D721Med (cell line): ENCODE results near the gene TLX2.

ENCODE experiments used
- DNase-seq: peaks from one replicate; pipeline ENCODE4 v3.0.0; 2011; ENCODE audit warnings: low spot score; ENCODE audit not compliant: insufficient read length
- FAIRE-seq: peaks from 2 replicates; lab custom pipeline; 2011; peaks lifted over from hg19 to GRCh38; lab: Jason Lieb, UNC
- TF ChIP-seq, protein P1 (sequence below): IDR thresholded peaks from 2 replicates; pipeline ENCODE4 v1.5.1; 2012; ENCODE audit warnings: mild to moderate bottlenecking, control low read depth; ENCODE audit not compliant: insufficient read depth; ENCODE audit errors: missing control alignments

The TLX2 gene

DNA sequence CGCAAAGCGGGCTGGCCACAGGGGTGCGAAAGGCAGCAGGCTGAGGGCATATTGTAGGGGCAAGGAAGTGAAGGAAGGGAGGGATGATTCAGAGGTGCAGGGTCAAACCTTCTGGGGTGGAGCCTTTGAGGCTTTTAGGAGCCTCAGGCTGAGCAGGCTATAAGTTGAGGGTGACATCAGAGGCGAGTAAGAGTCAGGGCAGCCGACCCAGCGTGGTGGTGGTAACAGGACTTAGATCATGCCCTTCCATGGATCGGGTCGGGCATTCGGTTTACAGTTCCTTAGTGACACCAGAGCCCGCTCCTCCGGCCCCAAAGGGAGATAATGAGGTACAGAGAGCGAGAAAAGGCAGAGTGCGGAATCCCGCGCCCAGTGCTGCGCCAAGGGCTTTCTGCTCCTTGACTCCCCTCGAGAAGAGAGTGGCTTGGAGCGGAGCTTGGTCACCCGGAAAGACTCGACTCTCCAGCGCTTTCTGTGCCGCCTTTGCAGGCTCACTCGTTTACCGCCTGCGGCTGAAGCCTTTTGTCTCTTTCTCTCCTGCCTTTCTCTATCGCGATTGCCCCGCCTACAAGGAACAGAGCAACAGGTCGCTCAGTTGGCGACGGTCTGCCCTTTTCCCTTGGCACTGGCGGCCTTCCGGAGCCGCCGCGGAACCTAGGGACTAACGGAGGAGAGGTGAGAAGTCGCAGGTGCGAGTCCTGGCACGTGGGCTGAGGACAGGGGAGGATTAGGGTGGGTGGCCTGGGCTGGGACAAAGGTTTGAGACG, 15.6 kb upstream of the TLX2 start:
- no peak for DNase-seq
- no peak for FAIRE-seq
- TF ChIP-seq, protein P1, sequence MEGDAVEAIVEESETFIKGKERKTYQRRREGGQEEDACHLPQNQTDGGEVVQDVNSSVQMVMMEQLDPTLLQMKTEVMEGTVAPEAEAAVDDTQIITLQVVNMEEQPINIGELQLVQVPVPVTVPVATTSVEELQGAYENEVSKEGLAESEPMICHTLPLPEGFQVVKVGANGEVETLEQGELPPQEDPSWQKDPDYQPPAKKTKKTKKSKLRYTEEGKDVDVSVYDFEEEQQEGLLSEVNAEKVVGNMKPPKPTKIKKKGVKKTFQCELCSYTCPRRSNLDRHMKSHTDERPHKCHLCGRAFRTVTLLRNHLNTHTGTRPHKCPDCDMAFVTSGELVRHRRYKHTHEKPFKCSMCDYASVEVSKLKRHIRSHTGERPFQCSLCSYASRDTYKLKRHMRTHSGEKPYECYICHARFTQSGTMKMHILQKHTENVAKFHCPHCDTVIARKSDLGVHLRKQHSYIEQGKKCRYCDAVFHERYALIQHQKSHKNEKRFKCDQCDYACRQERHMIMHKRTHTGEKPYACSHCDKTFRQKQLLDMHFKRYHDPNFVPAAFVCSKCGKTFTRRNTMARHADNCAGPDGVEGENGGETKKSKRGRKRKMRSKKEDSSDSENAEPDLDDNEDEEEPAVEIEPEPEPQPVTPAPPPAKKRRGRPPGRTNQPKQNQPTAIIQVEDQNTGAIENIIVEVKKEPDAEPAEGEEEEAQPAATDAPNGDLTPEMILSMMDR: no peak

DNA sequence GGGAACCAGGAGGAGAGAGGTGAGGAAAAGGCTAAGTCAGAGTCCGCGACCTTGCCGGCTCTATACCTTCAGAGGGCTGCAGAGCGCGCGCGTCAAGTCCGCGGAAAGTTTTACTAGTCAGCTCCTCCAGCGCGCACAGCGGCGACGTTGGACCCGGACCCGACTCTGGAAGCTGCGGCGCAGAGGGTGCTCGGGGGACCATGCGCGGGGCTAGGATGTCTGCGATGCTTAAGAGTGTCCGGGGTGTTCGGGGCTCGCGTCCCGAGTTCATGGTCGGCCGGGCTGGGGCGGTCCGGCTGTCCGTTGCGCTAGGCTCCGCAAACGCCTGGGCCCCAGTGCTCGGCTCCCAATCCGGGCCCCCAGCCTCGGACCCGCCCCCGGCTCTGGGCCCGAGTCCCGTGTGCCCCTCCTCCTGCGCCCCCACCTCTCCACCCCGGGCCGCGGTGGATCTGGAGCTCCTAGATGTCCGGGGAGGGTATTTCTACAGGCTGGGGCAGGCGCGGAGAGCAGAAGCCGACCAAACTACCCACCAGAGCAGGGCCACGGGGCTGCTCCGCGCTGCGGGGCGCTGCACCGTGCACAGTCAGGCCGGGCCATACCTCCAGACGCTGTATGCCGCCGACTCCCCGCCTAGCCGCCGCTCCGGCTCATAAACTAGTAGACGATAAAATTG, 14.8 kb upstream of the TLX2 start, which contains the start of gene LBX2:
TSS of gene LBX2 (minus strand) at position 337 of the 673 bp plus-strand sequence. CDS start at position 271, 66 bp downstream.
- DNase-seq: no peak
- FAIRE-seq: no peak
- TF ChIP-seq, protein P1: no peak

DNA sequence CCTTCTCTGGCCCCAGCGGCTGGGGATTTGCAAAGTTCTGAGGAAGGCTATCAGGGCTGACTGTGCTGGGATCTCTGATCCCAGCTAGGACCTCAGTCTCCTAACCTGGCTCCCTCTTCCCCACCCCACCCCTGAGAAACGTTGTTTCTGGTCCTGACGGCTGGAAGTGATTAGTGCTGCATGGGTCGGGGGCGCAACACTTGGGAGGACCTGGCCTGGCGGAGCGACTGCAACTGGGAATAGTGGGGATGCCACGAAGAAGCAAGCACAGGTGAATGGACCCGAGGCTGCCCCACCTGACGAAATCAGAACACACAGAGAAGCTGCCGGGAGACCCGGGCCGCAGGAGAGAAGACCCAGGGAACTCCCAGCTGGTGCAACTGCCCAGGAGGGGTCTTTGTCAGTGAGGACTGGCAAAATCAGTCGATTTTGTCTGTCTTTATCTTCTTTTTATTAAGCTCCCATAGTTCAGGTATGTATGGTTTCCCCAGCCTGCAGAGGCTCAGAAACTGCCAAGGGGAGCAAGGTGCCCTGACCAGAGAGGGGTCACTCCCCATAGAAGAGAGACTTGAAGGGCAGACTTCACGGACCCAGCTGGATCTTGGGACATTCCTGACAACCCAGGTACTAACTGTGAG, 14.2 kb upstream of the TLX2 start:
- TF ChIP-seq, protein P1: no peak
- no peak for FAIRE-seq
- no peak for DNase-seq

DNA sequence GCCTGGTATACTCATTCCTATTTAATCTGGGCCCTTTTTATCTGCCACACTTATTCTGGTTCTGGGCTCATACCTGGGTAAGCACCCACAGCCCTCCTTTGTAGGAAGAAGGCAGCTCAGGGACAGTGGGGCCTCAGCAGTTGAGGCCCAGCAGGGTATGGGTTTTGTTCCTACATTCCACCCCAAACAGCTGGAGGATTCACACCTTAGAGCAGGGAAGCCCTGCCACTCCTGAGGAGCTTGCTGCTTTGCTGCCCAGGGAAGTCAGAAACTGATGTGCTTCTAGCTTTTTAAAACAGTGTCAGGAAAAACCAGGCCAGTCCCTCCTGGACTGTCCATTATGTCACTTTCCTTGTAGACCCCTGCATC, 13.7 kb upstream of the TLX2 start:
- no peak for DNase-seq
- TF ChIP-seq, protein P1: no peak
- FAIRE-seq: no peak

DNA sequence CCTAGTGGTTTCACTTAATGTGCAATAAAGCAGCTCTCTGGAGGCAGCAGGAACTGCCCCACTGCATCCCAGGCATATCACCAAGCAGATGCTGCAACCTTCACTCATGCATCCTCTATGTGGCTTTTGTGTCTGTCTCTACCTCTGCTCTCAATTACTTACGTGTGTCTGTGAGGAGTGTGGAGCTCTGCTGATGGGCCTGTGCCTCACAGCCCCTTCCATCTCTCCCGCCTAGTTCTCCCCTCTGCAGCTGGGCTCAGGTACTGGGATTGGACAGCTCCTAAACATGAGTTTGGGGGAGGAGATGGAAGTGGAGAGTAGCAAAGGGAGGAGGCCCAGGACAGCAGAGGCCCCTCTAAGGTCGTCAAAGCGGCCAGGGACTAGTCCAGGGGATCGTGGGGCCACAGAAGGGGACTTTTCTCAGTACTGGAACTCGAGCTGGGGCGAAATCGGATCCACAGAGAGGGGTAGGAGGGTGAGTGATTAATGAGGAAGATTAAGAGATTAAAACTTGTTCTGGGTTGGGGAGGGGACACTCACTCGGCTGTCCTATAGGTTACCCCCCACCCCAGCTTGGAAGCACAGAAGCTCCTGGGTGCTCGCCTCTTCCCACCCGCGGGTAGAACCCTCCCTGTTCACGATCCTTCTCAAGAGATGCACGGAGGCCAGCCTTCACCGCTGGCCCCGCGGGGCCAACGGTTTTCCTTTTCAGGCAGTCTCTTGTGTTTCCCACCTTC, 12.7 kb upstream of the TLX2 start:
- no peak for FAIRE-seq
- TF ChIP-seq, protein P1: no peak
- DNase-seq: peak; percentile 67

DNA sequence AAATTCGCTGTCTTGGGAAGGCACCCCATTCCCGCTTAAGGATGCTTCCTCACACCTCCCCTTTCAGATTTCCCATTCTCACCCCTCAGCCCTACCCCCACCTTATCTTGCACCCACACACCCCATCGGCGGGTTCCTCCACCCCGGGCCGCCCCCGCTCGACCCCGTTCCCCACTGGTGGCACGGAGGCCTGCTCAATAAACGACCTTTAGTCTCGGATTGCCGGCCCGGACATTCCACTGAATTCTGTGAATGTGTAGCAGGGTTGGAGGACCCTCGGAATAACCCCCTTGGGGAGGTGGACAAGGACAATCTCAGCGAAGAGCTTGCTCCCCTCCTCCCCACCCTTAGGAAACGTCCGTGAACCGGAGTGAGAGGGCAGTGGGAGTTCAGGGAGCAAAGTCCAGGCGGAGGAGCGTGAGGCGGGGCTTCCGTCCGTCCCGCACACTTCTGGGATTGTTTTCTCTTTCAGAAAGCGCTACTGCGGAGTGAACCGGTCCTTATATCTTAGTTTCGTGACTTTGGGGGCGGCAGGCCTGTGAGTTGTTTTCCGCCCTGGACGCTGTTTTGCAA, 12.0 kb upstream of the TLX2 start:
- no peak for FAIRE-seq
- no peak for DNase-seq
- TF ChIP-seq, protein P1: no peak
